SK-N-SH treated with all-trans-retinoic acid at 6 μM for 48 hours (cell line): ENCODE measurements around the gene DNER.

Experiments
- ATAC-seq: fragments of 200-7000 bp; cut with Tn5 transposase; 3 replicates; pipeline ENCODE4 v1.9.1; 2020; ENCODE audit warnings: mild to moderate bottlenecking, moderate library complexity
- ARNTL ChIP-seq: fragments of 450-650 bp; formaldehyde crosslinking; IDR thresholded peaks from 2 replicates; pipeline ENCODE4 v1.5.0; 2020; ENCODE audit warnings: low read depth, mild to moderate bottlenecking, moderate library complexity, borderline replicate concordance
- BACH2 ChIP-seq: fragments of 250-450 bp; sonication (Bioruptor Pico); IDR thresholded peaks from 2 replicates; pipeline ENCODE4 v1.9.0; 2021; ENCODE audit warnings: mild to moderate bottlenecking, borderline replicate concordance
- CREB5 ChIP-seq: fragments of 250-450 bp; sonication (Bioruptor Pico); IDR thresholded peaks from 2 replicates; pipeline ENCODE4 v1.5.1; 2020; ENCODE audit warnings: low read depth, mild to moderate bottlenecking, moderate library complexity
- CSDC2 ChIP-seq: fragments of 250-450 bp; sonication (Bioruptor Pico); IDR thresholded peaks from 2 replicates; pipeline ENCODE4 v1.5.0; 2020; ENCODE audit warnings: mild to moderate bottlenecking, moderate library complexity
- ESRRG ChIP-seq: fragments of 250-450 bp; sonication (Bioruptor Pico); IDR thresholded peaks from 2 replicates; pipeline ENCODE4 v1.6.1; 2021; ENCODE audit warnings: mild to moderate bottlenecking
- GLIS3 ChIP-seq: fragments of 250-450 bp; sonication (Bioruptor Pico); IDR thresholded peaks from 2 replicates; pipeline ENCODE4 v1.5.0; 2020; ENCODE audit warnings: mild to moderate bottlenecking, moderate library complexity
- PPARA ChIP-seq: fragments of 250-450 bp; sonication (Bioruptor Pico); IDR thresholded peaks from 2 replicates; pipeline ENCODE4 v1.5.0; 2020; ENCODE audit warnings: mild to moderate bottlenecking, borderline replicate concordance
- RARB ChIP-seq: fragments of 250-450 bp; sonication (Bioruptor Pico); IDR thresholded peaks from 2 replicates; pipeline ENCODE4 v1.8.0; 2021; ENCODE audit warnings: mild to moderate bottlenecking, moderate library complexity
- SNAI2 ChIP-seq: fragments of 250-450 bp; sonication (Bioruptor Pico); IDR thresholded peaks from 2 replicates; pipeline ENCODE4 v1.5.0; 2020; ENCODE audit warnings: mild to moderate bottlenecking, moderate library complexity
- TCF4 ChIP-seq: fragments of 250-450 bp; sonication (Bioruptor Pico); IDR thresholded peaks from 2 replicates; pipeline ENCODE4 v1.8.0; 2021; ENCODE audit warnings: mild to moderate bottlenecking, moderate library complexity, borderline replicate concordance
- TOX ChIP-seq: fragments of 250-450 bp; sonication (Bioruptor Pico); IDR thresholded peaks from 2 replicates; pipeline ENCODE4 v1.8.0; 2021; ENCODE audit warnings: mild to moderate bottlenecking, moderate library complexity, borderline replicate concordance
- TSHZ2 ChIP-seq: fragments of 250-450 bp; sonication (Bioruptor Pico); IDR thresholded peaks from 2 replicates; pipeline ENCODE4 v1.5.0; 2020; ENCODE audit warnings: mild to moderate bottlenecking, moderate library complexity
- ZC3H10 ChIP-seq: fragments of 250-450 bp; sonication (Bioruptor Pico); IDR thresholded peaks from 2 replicates; pipeline ENCODE4 v1.5.1; 2021; ENCODE audit warnings: mild to moderate bottlenecking, moderate library complexity
- ZFP3 ChIP-seq: fragments of 250-450 bp; sonication (Bioruptor Pico); IDR thresholded peaks from 2 replicates; pipeline ENCODE4 v1.5.0; 2020; ENCODE audit warnings: mild to moderate bottlenecking, moderate library complexity
- ZFP30 ChIP-seq: fragments of 450-650 bp; formaldehyde crosslinking; IDR thresholded peaks from 2 replicates; pipeline ENCODE4 v1.5.0; 2022; ENCODE audit warnings: mild to moderate bottlenecking, moderate library complexity
- ZNF565 ChIP-seq: fragments of 450-650 bp; formaldehyde crosslinking; conservative IDR thresholded peaks from 2 replicates; pipeline ENCODE4 v1.5.0; 2020; ENCODE audit warnings: low read depth, mild to moderate bottlenecking, moderate library complexity
- ZNF70 ChIP-seq: fragments of 450-650 bp; formaldehyde crosslinking; IDR thresholded peaks from 2 replicates; pipeline ENCODE4 v1.5.0; 2020; ENCODE audit warnings: mild to moderate bottlenecking, moderate library complexity
- ZNF8 ChIP-seq: fragments of 450-650 bp; formaldehyde crosslinking; IDR thresholded peaks from 2 replicates; pipeline ENCODE4 v1.5.0; 2020; ENCODE audit warnings: mild to moderate bottlenecking, moderate library complexity
- TF ChIP-seq, protein P1 (sequence below): fragments of 250-450 bp; sonication (Bioruptor Pico); IDR thresholded peaks from 2 replicates; pipeline ENCODE4 v1.8.0; 2021; ENCODE audit warnings: low read depth, mild to moderate bottlenecking, moderate library complexity, borderline replicate concordance
- TF ChIP-seq, protein P2 (sequence below): fragments of 250-450 bp; sonication (Bioruptor Pico); IDR thresholded peaks from 2 replicates; pipeline ENCODE4 v1.5.1; 2021; ENCODE audit warnings: mild to moderate bottlenecking, moderate library complexity

The DNER gene

DNA sequence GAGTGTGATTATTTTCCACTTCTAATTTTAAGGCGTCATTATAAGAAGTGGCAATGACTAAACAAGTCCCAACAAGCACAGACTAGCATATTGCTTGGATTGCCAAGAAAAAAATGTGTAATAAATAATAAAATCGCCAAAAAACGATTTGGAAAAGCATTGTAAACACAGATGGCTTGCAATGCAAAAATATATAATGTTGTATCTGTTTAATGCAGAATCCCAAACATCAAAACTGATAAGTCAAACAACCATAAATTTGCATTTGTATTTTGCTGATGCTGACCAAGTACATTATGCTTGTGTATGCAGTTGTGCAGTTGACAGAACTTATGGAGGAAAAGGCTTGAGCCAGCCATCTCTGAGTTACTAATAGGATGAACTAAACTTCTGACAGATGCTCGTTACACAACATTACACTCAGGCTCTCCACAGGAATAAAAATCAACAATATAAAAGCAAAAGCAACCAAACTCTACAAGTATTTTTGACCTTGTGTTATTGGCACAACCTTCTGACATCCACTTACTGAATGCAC is 68.1 kb downstream of the DNER start:
- ATAC-seq, result no peak
- TF ChIP-seq TOX (CRISPR knock-in tag), result no peak

DNA sequence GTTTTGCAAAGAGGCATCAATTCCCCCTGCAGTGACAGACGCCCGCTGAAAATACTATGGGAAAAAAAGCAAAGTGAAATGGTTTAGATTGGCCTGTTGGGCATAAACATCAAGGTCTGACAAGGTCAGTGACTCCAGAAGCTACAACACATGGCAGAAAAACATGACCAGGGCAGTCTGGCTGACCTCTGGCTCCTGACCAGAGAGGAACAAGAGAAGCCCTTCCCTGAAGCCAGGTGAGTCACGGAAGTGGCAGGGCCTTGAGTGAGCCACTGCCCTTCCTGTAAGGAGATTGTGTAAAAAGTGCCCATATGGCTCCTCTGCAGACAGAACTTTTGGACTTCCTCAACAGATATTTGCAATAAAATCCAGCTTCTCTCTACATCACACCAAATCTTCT is 72.0 kb downstream of the DNER start:
- TF ChIP-seq, protein P1, sequence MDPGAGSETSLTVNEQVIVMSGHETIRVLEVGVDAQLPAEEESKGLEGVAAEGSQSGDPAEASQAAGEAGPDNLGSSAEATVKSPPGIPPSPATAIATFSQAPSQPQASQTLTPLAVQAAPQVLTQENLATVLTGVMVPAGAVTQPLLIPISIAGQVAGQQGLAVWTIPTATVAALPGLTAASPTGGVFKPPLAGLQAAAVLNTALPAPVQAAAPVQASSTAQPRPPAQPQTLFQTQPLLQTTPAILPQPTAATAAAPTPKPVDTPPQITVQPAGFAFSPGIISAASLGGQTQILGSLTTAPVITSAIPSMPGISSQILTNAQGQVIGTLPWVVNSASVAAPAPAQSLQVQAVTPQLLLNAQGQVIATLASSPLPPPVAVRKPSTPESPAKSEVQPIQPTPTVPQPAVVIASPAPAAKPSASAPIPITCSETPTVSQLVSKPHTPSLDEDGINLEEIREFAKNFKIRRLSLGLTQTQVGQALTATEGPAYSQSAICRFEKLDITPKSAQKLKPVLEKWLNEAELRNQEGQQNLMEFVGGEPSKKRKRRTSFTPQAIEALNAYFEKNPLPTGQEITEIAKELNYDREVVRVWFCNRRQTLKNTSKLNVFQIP, result no peak
- TF ChIP-seq ARNTL (CRISPR knock-in tag) (no peak), TOX (CRISPR knock-in tag) (no peak), TCF4 (CRISPR knock-in tag) (no peak), ZNF8 (CRISPR knock-in tag) (no peak), ZNF565 (no peak), TSHZ2 (CRISPR knock-in tag) (no peak), ZFP3 (CRISPR knock-in tag) (no peak)
- TF ChIP-seq, protein P2, sequence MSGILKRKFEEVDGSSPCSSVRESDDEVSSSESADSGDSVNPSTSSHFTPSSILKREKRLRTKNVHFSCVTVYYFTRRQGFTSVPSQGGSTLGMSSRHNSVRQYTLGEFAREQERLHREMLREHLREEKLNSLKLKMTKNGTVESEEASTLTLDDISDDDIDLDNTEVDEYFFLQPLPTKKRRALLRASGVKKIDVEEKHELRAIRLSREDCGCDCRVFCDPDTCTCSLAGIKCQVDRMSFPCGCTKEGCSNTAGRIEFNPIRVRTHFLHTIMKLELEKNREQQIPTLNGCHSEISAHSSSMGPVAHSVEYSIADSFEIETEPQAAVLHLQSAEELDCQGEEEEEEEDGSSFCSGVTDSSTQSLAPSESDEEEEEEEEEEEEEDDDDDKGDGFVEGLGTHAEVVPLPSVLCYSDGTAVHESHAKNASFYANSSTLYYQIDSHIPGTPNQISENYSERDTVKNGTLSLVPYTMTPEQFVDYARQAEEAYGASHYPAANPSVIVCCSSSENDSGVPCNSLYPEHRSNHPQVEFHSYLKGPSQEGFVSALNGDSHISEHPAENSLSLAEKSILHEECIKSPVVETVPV (CRISPR knock-in tag), result no peak
- no peak for ATAC-seq

- ATAC-seq, result no peak
- TF ChIP-seq ZNF70 (CRISPR knock-in tag) (no peak), GLIS3 (CRISPR knock-in tag) (no peak), CSDC2 (CRISPR knock-in tag) (no peak)
These were observed 72.7 kb downstream of the DNER start for GRCh38 chr2:229641676-229642075.

DNA sequence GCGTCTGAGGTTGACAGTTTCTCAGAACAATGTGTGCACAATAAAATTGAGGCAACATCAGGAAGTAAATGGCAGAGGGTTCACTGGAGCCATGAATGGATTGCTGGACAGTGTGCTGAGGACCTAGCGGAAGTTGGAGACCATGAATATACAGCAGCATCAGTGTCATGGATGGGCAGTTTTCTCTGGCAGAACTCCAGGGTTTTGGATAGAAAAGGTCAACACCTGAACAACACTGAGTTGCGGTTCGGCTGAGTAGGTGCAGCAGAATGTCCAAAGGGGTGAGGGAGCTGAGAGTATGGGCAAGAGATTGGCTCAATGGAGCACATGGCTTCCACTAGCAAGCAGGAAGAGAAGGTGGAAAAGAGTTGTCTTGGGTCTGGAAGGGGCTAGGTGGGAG is 73.7 kb downstream of the DNER start:
- TF ChIP-seq ZFP30 (CRISPR knock-in tag) (no peak), CSDC2 (CRISPR knock-in tag) (no peak), BACH2 (CRISPR knock-in tag) (no peak), RARB (CRISPR knock-in tag) (no peak)
- no peak for ATAC-seq

- no peak for ATAC-seq
- TF ChIP-seq RARB (CRISPR knock-in tag) (no peak), TOX (CRISPR knock-in tag) (no peak), SNAI2 (CRISPR knock-in tag) (no peak), BACH2 (CRISPR knock-in tag) (no peak), TCF4 (CRISPR knock-in tag) (no peak), ZC3H10 (CRISPR knock-in tag) (no peak), ZNF8 (CRISPR knock-in tag) (no peak), CREB5 (no peak), TSHZ2 (CRISPR knock-in tag) (no peak), CSDC2 (CRISPR knock-in tag) (no peak), ZFP3 (CRISPR knock-in tag) (no peak), ARNTL (CRISPR knock-in tag) (no peak), GLIS3 (CRISPR knock-in tag) (no peak), ZNF70 (CRISPR knock-in tag) (no peak), PPARA (CRISPR knock-in tag) (no peak), ESRRG (no peak)
- TF ChIP-seq, protein P1, result no peak
- TF ChIP-seq, protein P2 (CRISPR knock-in tag), result no peak
These were observed 77.8 kb downstream of the DNER start for GRCh38 chr2:229636571-229636970.
